Stomach (tissue), 9 donors: ENCODE data around the gene SEMA5B. TPM values are rescaled to one million over a fixed set of nuclear protein-coding genes. Genes with fewer than 3 reads are reported as not detected.

Experiments
- DNase-seq, 2 donors: peaks; one replicate each; pipeline versions ENCODE4 v3.0.0 to v3.0.0-alpha.2; 2013 to 2019
- H3K27ac ChIP-seq, 5 donors: fragments of 200-600 bp in 4 of 5; sonication (generic) in 4 of 5; one replicate each; pipeline ENCODE4 v1.5.1; 2013 to 2019; ENCODE audit warnings: mild to moderate bottlenecking in 1 of 5, moderate library complexity in 1 of 5
- H3K27me3 ChIP-seq, 3 donors: fragments of 200-600 bp; sonication (generic); one replicate each; pipeline ENCODE4 v1.5.1; 2017 to 2019; ENCODE audit warnings: mixed run types in 1 of 3
- H3K36me3 ChIP-seq, 4 donors: fragments of 200-600 bp; sonication (generic); 1 replicate in 3 of 4; 2 replicates in 1 of 4; pipeline ENCODE4 v1.5.1; 2016 to 2019
- H3K4me1 ChIP-seq, 4 donors: fragments of 200-600 bp; sonication (generic); one replicate each; pipeline ENCODE4 v1.5.1; 2016 to 2019
- H3K4me3 ChIP-seq, 4 donors: fragments of 200-600 bp; sonication (generic) in 3 of 4; one replicate each; pipeline ENCODE4 v1.5.1; 2016 to 2019; ENCODE audit warnings: mild to moderate bottlenecking in 1 of 4
- H3K9me3 ChIP-seq, 4 donors: fragments of 200-600 bp; sonication (generic); one replicate each; pipeline ENCODE4 v1.5.1; 2016 to 2019
- CTCF ChIP-seq, 7 experiments: fragments of 450-650 bp in 4 of 7; fragments of 200-600 bp in 3 of 7; sonication (generic) in 3 of 7; IDR thresholded peaks; one replicate each; pipeline ENCODE4 v1.5.1; 2016 to 2019; ENCODE audit warnings: antibody characterized with exemption in 7 of 7, control low read depth in 2 of 7, mild to moderate bottlenecking in 1 of 7
- EP300 ChIP-seq: sonication (generic); formaldehyde crosslinking; IDR thresholded peaks from one replicate; pipeline ENCODE4 v1.6.1; 2017; ENCODE audit warnings: antibody characterized with exemption
- POLR2A ChIP-seq, 4 donors: fragments of 450-650 bp; IDR thresholded peaks; one replicate each; pipeline ENCODE4 v1.6.1; 2016; ENCODE audit warnings: antibody characterized with exemption in 4 of 4, control low read depth in 2 of 4, mild to moderate bottlenecking in 1 of 4, moderate library complexity in 1 of 4
- POLR2AphosphoS5 ChIP-seq, 3 donors: sonication (generic); formaldehyde crosslinking; IDR thresholded peaks; one replicate each; pipeline ENCODE4 v1.6.1; 2016; ENCODE audit warnings: antibody characterized with exemption in 3 of 3
- WGBS, 5 donors: extraction: QIAGEN DNeasy Blood & Tissue Kit in 3 of 5; methylation state at CpG; one replicate each; pipeline versions ENCODE4 v1.1.5 to v1.1.7; 2013 to 2018; 5-methylcytosine and 5-hydroxymethylcytosine counted together
- intact Hi-C: fragments of 100-400 bp; cut with DNase I; formaldehyde crosslinking; loops from one replicate; pipeline ENCODE4 v1.15.1; 2023; ENCODE audit warnings: low total_unique reads
- polyA plus RNA-seq, 3 donors: library from polyadenylated mRNA; stranded (reverse); fragments of 200-250 nt; gene quantifications; one replicate each; pipeline ENCODE4 v1.2.3, GENCODE V29; 2013
- total RNA-seq, 5 donors: library from RNA; depleted of rRNA; stranded (reverse); fragments of >200 nt; gene quantifications; one replicate each; pipeline versions ENCODE4 v1.1.0 to v1.2.3, GENCODE V29; 2014 to 2016
- donor health status: healthy with polysubstance abuse.
- donor health status: Bipolar disorder and iron deficiency.
- donor health status: healthy.

The SEMA5B gene
- total and polyA plus RNA-seq, 8 donors = 0.15 to 27.2 (median 1.0) TPM; not detected in 2

GRCh38 chr3:122880624-122881023 lies 146.9 kb downstream of the SEMA5B start:
- no peaks in the 10 kb centered on the region for H3K27me3 ChIP-seq
- H3K9me3 ChIP-seq = no peaks in the 10 kb centered on the region
- peak in 1 of 2 donors; percentile 62 for DNase-seq
- intact Hi-C loops = no loop called here
- no peaks in the 10 kb centered on the region for H3K4me1 ChIP-seq
- WGBS, 5 donors = 37 to 50% (median 42%) methylated on average over 4 of the region's 4 CpGs
- peaks cover 0 to 31% (median 23%) of the 10 kb centered on the region in 4 donors for H3K36me3 ChIP-seq
- no peak overlapping the region for H3K27ac ChIP-seq
- no peak for TF ChIP-seq EP300
- TF ChIP-seq POLR2A (IDR thresholded peaks at IDR 0.05) = no peak
- no peak for TF ChIP-seq POLR2AphosphoS5 (IDR thresholded peaks at IDR 0.05)
- TF ChIP-seq CTCF (IDR thresholded peaks at IDR 0.05) = no peak
- H3K4me3 ChIP-seq = no peak overlapping the region

GRCh38 chr3:122880173-122880572 lies 147.4 kb downstream of the SEMA5B start:
- no peak for TF ChIP-seq POLR2A (IDR thresholded peaks at IDR 0.05)
- no peak for TF ChIP-seq EP300
- no peak for TF ChIP-seq CTCF (IDR thresholded peaks at IDR 0.05)
- TF ChIP-seq POLR2AphosphoS5 (IDR thresholded peaks at IDR 0.05) = no peak
- DNase-seq = no peak

GRCh38 chr3:122875547-122876127 lies 151.9 kb downstream of the SEMA5B start:
- intact Hi-C loops = no loop called here
- H3K4me3 ChIP-seq = no peak overlapping the region
- peaks cover 0 to 39% (median 35%) of the 10 kb centered on the region in 4 donors for H3K36me3 ChIP-seq
- no peaks in the 10 kb centered on the region for H3K27me3 ChIP-seq
- no peaks in the 10 kb centered on the region for H3K9me3 ChIP-seq
- H3K27ac ChIP-seq = no peak overlapping the region
- no peak for TF ChIP-seq EP300
- no peak for TF ChIP-seq POLR2A (IDR thresholded peaks at IDR 0.05)
- no peaks in the 10 kb centered on the region for H3K4me1 ChIP-seq
- no peak for DNase-seq

More at GRCh38 chr3:122880173-122880572, 147.4 kb downstream of the SEMA5B start:
- Histone ChIP-seq H3K9me3 (no peaks in the 10 kb centered on the region), H3K27me3 (no peaks in the 10 kb centered on the region), H3K27ac (no peak overlapping the region), H3K4me3 (no peak overlapping the region), H3K36me3 (peaks cover 0 to 29% (median 21%) of the 10 kb centered on the region in 4 donors), H3K4me1 (no peaks in the 10 kb centered on the region)
- intact Hi-C loops = no loop called here
- WGBS, 5 donors = 86 to 91% (median 89%) methylated on average over 4 of the region's 4 CpGs

- H3K9me3 ChIP-seq = no peaks in the 10 kb centered on the region
- intact Hi-C loops = no loop called here
- no peaks in the 10 kb centered on the region for H3K4me1 ChIP-seq
- H3K27ac ChIP-seq = no peak overlapping the region
- DNase-seq = no peak
- H3K36me3 ChIP-seq = peaks cover 0 to 25% (median 23%) of the 10 kb centered on the region in 4 donors
- no peaks in the 10 kb centered on the region for H3K27me3 ChIP-seq
- no peak for TF ChIP-seq POLR2A (IDR thresholded peaks at IDR 0.05)
- no peak for TF ChIP-seq CTCF (IDR thresholded peaks at IDR 0.05)
- TF ChIP-seq POLR2AphosphoS5 (IDR thresholded peaks at IDR 0.05) = no peak
- no peak overlapping the region for H3K4me3 ChIP-seq
- WGBS, 5 donors = 90 to 96% (median 95%) methylated on average over 9 of the region's 9 CpGs
These were observed 153.6 kb downstream of the SEMA5B start for GRCh38 chr3:122873741-122874515.

- H3K36me3 ChIP-seq = peaks cover 0 to 37% (median 25%) of the 10 kb centered on the region in 4 donors
- no peaks in the 10 kb centered on the region for H3K4me1 ChIP-seq
- H3K4me3 ChIP-seq = no peak overlapping the region
- TF ChIP-seq EP300 = no peak
- no peak for TF ChIP-seq CTCF (IDR thresholded peaks at IDR 0.05)
- TF ChIP-seq POLR2A (IDR thresholded peaks at IDR 0.05) = no peak
- TF ChIP-seq POLR2AphosphoS5 (IDR thresholded peaks at IDR 0.05) = no peak
- H3K27ac ChIP-seq = no peak overlapping the region
- H3K27me3 ChIP-seq = no peaks in the 10 kb centered on the region
- no peak for DNase-seq
- no peaks in the 10 kb centered on the region for H3K9me3 ChIP-seq
- intact Hi-C loops = no loop called here
These were observed 159.2 kb downstream of the SEMA5B start for GRCh38 chr3:122868322-122868721.
